ENCODE measurements around the gene XKR3.
"Not testable (repeated sequence)": the region's sequence is repeated elsewhere in the genome, so short reads cannot be mapped to it uniquely, and the experiment has no call there.

The XKR3 gene

GRCh38 chr22:16804882-16805281 is 20.3 kb downstream of the XKR3 start:
- no peak for DNase-seq (ENCODE audit: low spot score)

GRCh38 chr22:16803255-16803917 is 21.8 kb downstream of the XKR3 start:
- no peak for DNase-seq (ENCODE audit: low spot score)

- DNase-seq (ENCODE audit: low spot score), result no peak
Observed at GRCh38 chr22:16801571-16801970, 23.6 kb downstream of the XKR3 start.

GRCh38 chr22:16801088-16801487 is 24.1 kb downstream of the XKR3 start:
- no peak for DNase-seq (ENCODE audit: low spot score)

- no peak for DNase-seq (ENCODE audit: low spot score)
Observed at GRCh38 chr22:16800358-16800757, 24.9 kb downstream of the XKR3 start.

GRCh38 chr22:16795504-16795903 is 29.7 kb downstream of the XKR3 start:
- DNase-seq (ENCODE audit: low spot score), result not testable (repeated sequence)

- no peak for DNase-seq (ENCODE audit: low spot score)
Observed at GRCh38 chr22:16793831-16794230, 31.4 kb downstream of the XKR3 start.

- DNase-seq (ENCODE audit: low spot score), result no peak
Observed at GRCh38 chr22:16789860-16790493, 35.2 kb downstream of the XKR3 start.

- no peak for DNase-seq (ENCODE audit: low spot score)
Observed at GRCh38 chr22:16783930-16784354, 41.3 kb downstream of the XKR3 start.

- no peak for DNase-seq (ENCODE audit: low spot score)
Observed at GRCh38 chr22:16783453-16783852, 41.8 kb downstream of the XKR3 start.

GRCh38 chr22:16781764-16782329 is 43.4 kb downstream of the XKR3 start:
- no peak for DNase-seq (ENCODE audit: low spot score)

- DNase-seq (ENCODE audit: low spot score), result no peak
Observed at GRCh38 chr22:16781074-16781763, 44.0 kb downstream of the XKR3 start.

- no peak for DNase-seq (ENCODE audit: low spot score)
Observed at GRCh38 chr22:16777284-16777924, 47.8 kb downstream of the XKR3 start.

- no peak for DNase-seq (ENCODE audit: low spot score)
Observed at GRCh38 chr22:16776080-16776479, 49.1 kb downstream of the XKR3 start.

GRCh38 chr22:16774911-16775500 is 50.2 kb downstream of the XKR3 start:
- DNase-seq (ENCODE audit: low spot score), result no peak

GRCh38 chr22:16771569-16771968 is 53.6 kb downstream of the XKR3 start:
- DNase-seq (ENCODE audit: low spot score), result not testable (repeated sequence)

- DNase-seq (ENCODE audit: low spot score), result not testable (repeated sequence)
Observed at GRCh38 chr22:16767927-16768326, 57.3 kb downstream of the XKR3 start.

- DNase-seq (ENCODE audit: low spot score), result not testable (repeated sequence)
Observed at GRCh38 chr22:16762224-16762623, 63.0 kb downstream of the XKR3 start.

- DNase-seq (ENCODE audit: low spot score), result not testable (repeated sequence)
Observed at GRCh38 chr22:16760416-16760815, 64.8 kb downstream of the XKR3 start.

- DNase-seq (ENCODE audit: low spot score), result not testable (repeated sequence)
Observed at GRCh38 chr22:16749282-16749681, 75.9 kb downstream of the XKR3 start.

- DNase-seq (ENCODE audit: low spot score), result not testable (repeated sequence)
Observed at GRCh38 chr22:16748160-16748929, 76.9 kb downstream of the XKR3 start.
